NOMO-1 (cell line): ENCODE results near the gene RPL27A.

Experiments
- DNase-seq, 2 experiments: peaks; one replicate each; lab custom pipeline; 2025; ENCODE audit not compliant: unreplicated experiment in 2 of 2; lab: John Stamatoyannopoulos, UW

RPL27A gene

GRCh38 chr11:8698379-8698851 is 15.8 kb downstream of the RPL27A start:
- no peak for DNase-seq

- DNase-seq: no peak
Measured at GRCh38 chr11:8698917-8699441, 16.4 kb downstream of the RPL27A start.

- peak in 1 of 2 experiments; percentile 30 for DNase-seq
Measured at GRCh38 chr11:8699903-8700302, 17.3 kb downstream of the RPL27A start.

GRCh38 chr11:8701891-8702597 is 19.5 kb downstream of the RPL27A start:
- DNase-seq: no peak

DNA sequence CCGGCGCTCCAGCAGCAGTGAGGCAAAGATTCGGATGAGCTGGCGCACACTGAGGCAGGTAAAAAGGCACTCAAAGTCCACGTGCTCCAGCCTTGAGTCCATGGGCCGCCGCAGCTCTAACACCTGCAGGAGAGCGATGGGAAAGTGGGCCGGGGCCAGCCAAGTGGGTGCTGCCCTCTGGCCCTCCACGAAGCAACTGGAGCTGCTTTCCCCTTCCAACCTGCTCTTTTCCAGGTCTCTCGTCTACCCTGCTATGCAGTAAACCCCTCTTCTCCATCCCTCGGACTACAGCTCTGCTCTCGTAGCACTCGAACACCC is 20.0 kb downstream of the RPL27A start:
- no peak for DNase-seq

GRCh38 chr11:8704136-8704535 is 21.5 kb downstream of the RPL27A start:
- no peak for DNase-seq

- peak; percentile 20 to 44 for DNase-seq
Measured at GRCh38 chr11:8705146-8705545, 22.6 kb downstream of the RPL27A start.

- no peak for DNase-seq
Measured at GRCh38 chr11:8706673-8707432, 24.3 kb downstream of the RPL27A start.

DNA sequence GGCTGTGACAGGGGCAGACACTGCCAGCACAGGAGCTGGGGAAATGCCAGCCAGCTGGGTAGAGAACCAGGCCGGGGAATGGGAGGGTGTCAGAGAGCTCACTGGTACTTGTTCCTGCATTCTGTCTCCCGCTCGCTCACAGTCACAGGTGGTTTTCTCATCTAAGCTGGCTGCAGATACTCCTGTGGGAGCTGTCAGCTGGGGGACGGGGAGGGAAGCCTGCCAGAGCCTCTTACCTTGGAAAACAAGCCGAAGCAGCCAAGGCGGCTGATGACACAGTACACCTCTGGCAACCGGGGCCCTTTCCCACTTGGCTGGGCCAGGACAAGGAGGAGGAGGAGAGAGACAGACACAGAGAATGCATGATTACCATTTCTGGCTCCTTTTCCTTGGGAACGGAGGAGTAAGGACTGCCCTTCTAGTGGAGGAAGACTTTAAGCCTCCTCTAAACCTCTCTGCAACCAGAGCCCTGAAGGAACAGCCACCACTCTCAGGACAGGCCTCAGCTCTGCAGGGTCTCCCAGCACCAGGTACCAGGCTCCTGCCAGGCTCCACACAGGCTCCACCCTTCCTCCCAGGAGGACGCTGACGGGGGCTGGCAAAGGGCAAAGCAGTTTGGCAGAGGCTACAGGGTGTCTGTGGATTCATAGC is 25.1 kb downstream of the RPL27A start:
- DNase-seq: no peak

- DNase-seq: no peak
Measured at GRCh38 chr11:8709002-8709672, 26.5 kb downstream of the RPL27A start.

GRCh38 chr11:8709777-8710176 is 27.2 kb downstream of the RPL27A start:
- no peak for DNase-seq

DNA sequence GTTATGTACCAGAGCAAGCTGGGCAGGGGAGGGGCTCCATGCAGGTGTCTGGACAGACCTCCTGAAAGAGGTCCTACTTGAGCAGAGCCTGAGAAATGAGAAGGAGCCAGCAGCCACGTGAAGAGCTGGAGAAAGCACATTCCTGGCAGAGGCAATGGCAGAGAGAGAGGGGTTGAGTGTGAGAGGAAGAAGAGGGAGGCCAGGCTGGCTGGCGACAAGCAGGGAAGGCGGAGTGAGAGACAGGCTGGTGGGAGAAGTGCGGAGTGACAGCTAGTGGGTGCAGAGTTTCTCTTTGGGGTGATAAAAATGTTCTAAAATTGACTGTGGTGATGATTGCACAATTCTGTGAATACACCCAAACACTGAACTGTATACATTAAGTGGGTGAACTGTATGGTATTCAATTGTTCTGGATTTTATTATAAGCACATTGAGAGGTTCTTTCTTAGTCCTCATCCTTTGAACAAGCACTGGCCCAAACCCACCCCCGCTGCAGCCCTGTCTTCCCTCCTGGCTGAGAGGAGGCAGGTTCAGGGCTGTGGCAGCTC is 29.4 kb downstream of the RPL27A start:
- DNase-seq: no peak

DNA sequence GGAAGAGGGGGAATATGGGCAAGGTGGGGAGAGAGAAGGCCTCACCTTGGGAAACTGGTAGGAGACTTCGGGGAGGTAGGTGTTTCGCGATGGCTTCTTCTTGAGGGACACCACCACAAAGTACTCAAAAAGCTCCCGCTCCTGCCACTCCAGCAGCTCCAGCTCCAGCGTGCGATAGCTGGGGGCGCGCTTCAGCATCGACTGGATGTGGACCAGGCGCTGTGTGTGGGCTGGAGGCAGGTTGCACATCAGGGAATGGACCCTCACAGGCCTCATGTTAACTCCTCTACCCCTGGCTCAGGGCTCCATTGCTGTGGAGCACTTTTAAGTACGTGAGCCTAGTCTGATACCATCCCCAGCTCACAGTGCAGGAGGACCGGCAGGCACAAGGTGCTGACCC is 29.9 kb downstream of the RPL27A start:
- no peak for DNase-seq

DNA sequence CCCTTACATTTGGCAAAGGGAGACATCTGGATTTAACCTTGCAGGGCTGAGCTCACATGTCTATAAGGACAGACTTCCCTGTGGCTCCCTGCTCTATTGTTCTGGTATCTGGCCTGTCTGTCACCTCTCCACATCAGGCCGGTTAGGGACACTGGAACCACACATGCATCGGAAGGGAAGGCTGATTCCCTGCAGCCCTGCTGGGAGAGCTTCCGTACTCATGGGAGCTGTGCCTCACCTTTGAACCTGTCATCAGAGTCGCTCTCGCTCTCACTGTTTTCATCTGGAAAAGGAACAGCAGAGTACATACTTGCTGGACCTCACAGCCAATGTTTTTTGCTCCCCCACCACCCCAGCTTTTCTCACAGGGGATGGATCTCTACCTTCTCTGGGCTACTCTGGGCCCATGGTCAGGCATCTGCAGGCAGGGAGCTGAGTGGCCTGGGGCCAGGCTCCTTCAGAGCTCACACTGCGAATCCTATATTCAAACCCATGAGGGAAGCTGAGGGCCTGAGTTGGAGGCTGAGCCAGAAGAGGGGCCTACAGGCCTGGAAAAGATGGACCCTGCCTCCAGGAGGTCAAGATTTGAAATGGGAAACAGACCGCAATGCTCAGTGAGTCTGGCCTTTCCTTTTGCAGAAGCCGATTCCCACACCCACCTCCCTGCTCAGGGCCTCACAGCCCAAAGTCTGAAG is 31.3 kb downstream of the RPL27A start:
- no peak for DNase-seq

GRCh38 chr11:8714622-8715225 is 32.1 kb downstream of the RPL27A start:
- no peak for DNase-seq

- DNase-seq: no peak
Measured at GRCh38 chr11:8715501-8715900, 32.9 kb downstream of the RPL27A start.

DNA sequence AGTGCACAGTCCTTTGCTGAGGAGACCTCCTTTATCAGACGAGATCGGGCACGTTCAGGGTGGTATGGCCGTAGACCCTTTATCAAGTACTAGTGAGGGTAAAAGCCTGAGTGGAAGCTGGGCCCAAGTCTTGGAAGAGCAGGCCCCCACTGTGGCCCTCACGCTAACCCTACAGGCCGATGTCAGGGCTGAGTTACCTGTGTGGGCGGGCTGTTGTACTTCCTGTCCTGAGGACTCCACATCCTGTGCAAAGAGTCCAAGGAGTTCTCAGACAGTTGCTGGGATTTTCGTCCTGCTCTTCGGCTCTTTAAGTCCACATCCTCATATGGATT is 34.9 kb downstream of the RPL27A start:
- DNase-seq: no peak

GRCh38 chr11:8717876-8718753 is 35.5 kb downstream of the RPL27A start:
- DNase-seq: peak; percentile 19 to 65

DNA sequence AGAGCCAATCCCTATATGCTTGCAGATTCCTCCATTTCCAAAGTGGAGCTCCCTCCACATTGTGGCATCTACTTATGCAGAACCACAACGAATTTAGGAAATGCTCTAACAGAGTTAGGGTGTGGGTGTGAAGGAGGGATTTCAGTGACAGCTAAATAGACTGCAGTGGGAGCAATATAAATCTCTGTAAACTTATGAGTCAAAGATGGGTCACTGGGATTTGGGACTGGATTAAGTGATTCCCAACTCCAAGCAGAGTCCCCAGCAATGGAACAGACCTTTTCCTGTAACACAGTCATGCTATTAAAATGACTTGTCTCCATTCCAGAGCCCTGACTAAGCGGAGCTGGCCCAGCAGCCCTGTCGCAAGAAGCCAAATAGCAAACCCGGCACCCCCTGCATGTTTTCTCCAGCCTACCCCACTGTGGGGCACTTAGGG is 36.6 kb downstream of the RPL27A start:
- no peak for DNase-seq
